GM12878 (cell line): Measurements from ENCODE around the gene INSC. TPM values are rescaled to one million over a fixed set of nuclear protein-coding genes. Genes with fewer than 3 reads are reported as not detected.

Experiments used
- ATAC-seq: fragments of 200-7000 bp; cut with Tn5 transposase; 3 replicates; pipeline ENCODE4 v1.9.1; 2020; ENCODE audit warnings: mild to moderate bottlenecking, moderate library complexity
- BruUV-seq: library from RNA; stranded (reverse); fragments of 400-500 nt; replicated peaks from 2 replicates; lab custom pipeline; 2021; lab: Mats Ljungman, UMichigan
- CTCF ChIA-PET: fragments of 300-600 bp; sonication (Branson Sonifier 250); formaldehyde crosslinking; extraction: SDS; loops from one replicate; lab custom pipeline; 2021; ENCODE audit warnings: inconsistent platforms; lab: Yijun Ruan, JAX
- POLR2A ChIA-PET: fragments of 350-600 bp; formaldehyde crosslinking; extraction: SDS; loops from one replicate; lab custom pipeline; 2021; ENCODE audit warnings: inconsistent platforms; lab: Charles Lee
- RAD21 ChIA-PET: fragments of 300-600 bp; sonication (Branson Sonifier 250); formaldehyde crosslinking; loops from one replicate; lab custom pipeline; 2023; ENCODE audit warnings: antibody characterized with exemption; ENCODE audit not compliant: unreplicated experiment; lab: Charles Lee
- SMC1A ChIA-PET: fragments of 300-600 bp; sonication (Branson Sonifier 250); formaldehyde crosslinking; loops from one replicate; lab custom pipeline; 2023; ENCODE audit not compliant: unreplicated experiment, uncharacterized antibody; lab: Charles Lee
- DNase-seq: peaks from one replicate; pipeline ENCODE4 v3.0.0-alpha.2; 2011; ENCODE audit warnings: low read depth, low spot score
- FAIRE-seq: peaks from 3 replicates; lab custom pipeline; 2011; peaks lifted over from hg19 to GRCh38; lab: Jason Lieb, UNC
- H2AFZ ChIP-seq: 2 replicates; pipeline ENCODE4 v1.6.0; 2011; ENCODE audit warnings: low read depth, low read length, control low read depth; ENCODE audit not compliant: control insufficient read depth
- H3K27ac ChIP-seq: 2 replicates; pipeline ENCODE4 v1.5.1; 2011; ENCODE audit warnings: control low read depth; ENCODE audit not compliant: control insufficient read depth, insufficient read depth
- H3K27me3 ChIP-seq, 2 experiments: replicated peaks in 1 of 2; 2 replicates each; pipeline versions ENCODE4 v1.6.0 to v1.6.1; 2011; ENCODE audit warnings: low read length in 1 of 2; ENCODE audit not compliant: control insufficient read depth in 2 of 2, insufficient read depth in 2 of 2
- H3K36me3 ChIP-seq, 2 experiments: 2 replicates each; pipeline ENCODE4 v1.5.1; 2011; ENCODE audit warnings: low read length in 1 of 2; ENCODE audit not compliant: control insufficient read depth in 2 of 2, insufficient read depth in 2 of 2
- H3K4me1 ChIP-seq: 2 replicates; pipeline ENCODE4 v1.6.1; 2011; ENCODE audit warnings: mild to moderate bottlenecking, low read length, moderate library complexity, mixed read lengths; ENCODE audit not compliant: control insufficient read depth, insufficient read depth
- H3K4me2 ChIP-seq: 2 replicates; pipeline ENCODE4 v1.6.0; 2011; ENCODE audit warnings: control low read depth; ENCODE audit not compliant: control insufficient read depth, insufficient read depth
- H3K4me3 ChIP-seq: fragments of 200-600 bp; sonication (generic); 2 replicates; pipeline ENCODE4 v1.5.1; 2016
- H3K79me2 ChIP-seq: 2 replicates; pipeline ENCODE4 v1.6.0; 2011; ENCODE audit warnings: low read length; ENCODE audit not compliant: control insufficient read depth, insufficient read depth
- H3K9ac ChIP-seq: 2 replicates; pipeline ENCODE4 v1.8.0; 2011; ENCODE audit warnings: low read length, control low read depth, mixed read lengths; ENCODE audit not compliant: control insufficient read depth, insufficient read depth
- H3K9me3 ChIP-seq: replicated peaks from 3 replicates; pipeline ENCODE4 v1.5.1; 2011; ENCODE audit warnings: mild to moderate bottlenecking, low read length; ENCODE audit not compliant: control insufficient read depth, insufficient read depth
- H4K20me1 ChIP-seq: 2 replicates; pipeline ENCODE4 v1.6.0; 2011; ENCODE audit not compliant: control insufficient read depth, insufficient read depth
- CHD2 ChIP-seq: IDR thresholded peaks from 2 replicates; pipeline ENCODE4 v1.6.1; 2011; ENCODE audit warnings: low read depth, low read length, improper control_type of control experiment, borderline replicate concordance
- CREB1 ChIP-seq: IDR thresholded peaks from 2 replicates; pipeline ENCODE4 v1.6.1; 2012; ENCODE audit warnings: low read depth, mild to moderate bottlenecking, inconsistent platforms
- EED ChIP-seq: sonication (generic); IDR thresholded peaks from 2 replicates; pipeline ENCODE4 v1.6.1; 2016; ENCODE audit warnings: antibody characterized with exemption, low read depth
- FOS ChIP-seq: IDR thresholded peaks from 3 replicates; pipeline ENCODE4 v1.6.1; 2011; ENCODE audit warnings: borderline replicate concordance; ENCODE audit not compliant: insufficient read length; ENCODE audit errors: extremely low read depth
- MLLT1 ChIP-seq: fragments of 450-650 bp; IDR thresholded peaks from 2 replicates; pipeline ENCODE4 v1.6.1; 2016; ENCODE audit warnings: mild to moderate bottlenecking
- NFYB ChIP-seq: IDR thresholded peaks from 2 replicates; pipeline ENCODE4 v1.6.1; 2011; ENCODE audit warnings: low read depth, mild to moderate bottlenecking, low read length, improper control_type of control experiment, moderate library complexity; ENCODE audit not compliant: insufficient read depth
- POLR2AphosphoS5 ChIP-seq: IDR thresholded peaks from 2 replicates; pipeline ENCODE4 v1.6.1; 2011; ENCODE audit warnings: mild to moderate bottlenecking, low read length, inconsistent platforms
- RBBP5 ChIP-seq: fragments of 200-600 bp; sonication (generic); conservative IDR thresholded peaks from 2 replicates; pipeline ENCODE4 v1.6.1; 2016
- WRNIP1 ChIP-seq: IDR thresholded peaks from 2 replicates; pipeline ENCODE4 v1.6.1; 2011; ENCODE audit warnings: low read depth, low read length, improper control_type of control experiment, borderline replicate concordance
- ZNF592 ChIP-seq: fragments of 450-650 bp; IDR thresholded peaks from 2 replicates; pipeline ENCODE4 v1.6.1; 2017; ENCODE audit warnings: mild to moderate bottlenecking, moderate library complexity
- WGBS: methylation state at CpG from one replicate; pipeline ENCODE4 v1.1.6; 2016; ENCODE audit warnings: low lambda C conversion rate; ENCODE audit not compliant: insufficient replicate concordance, insufficient coverage; ENCODE audit errors: missing lambda C conversion rate; 5-methylcytosine and 5-hydroxymethylcytosine counted together
- in situ Hi-C: fragments of 300-500 bp; cut with MboI; formaldehyde crosslinking; loops from 9 replicates; pipeline ENCODE4 v1.14.3; 2018; ENCODE audit warnings: mixed read lengths
- intact Hi-C: fragments of 100-400 bp; cut with micrococcal nuclease; formaldehyde crosslinking; loops from one replicate; pipeline ENCODE4 v1.14.2; 2022; ENCODE audit not compliant: unreplicated experiment
- polyA plus RNA-seq, 11 experiments: library from polyadenylated mRNA; depleted of rRNA in 4 of 11; unstranded in 6 of 11; stranded (reverse) in 5 of 11; fragments of >200 nt; fragmentation: Nextera tagmentation in 4 of 11; fragmentation: Illumina TruSeq in 1 of 11; extraction: Ambion mirVana in 4 of 11; extraction: Trizol in 1 of 11; gene quantifications; 1 replicate in 1 of 11; 2 replicates in 10 of 11; pipeline versions ENCODE4 v1.2.1 to v1.2.3, GENCODE V29; 2011 to 2016; ENCODE audit warnings: inconsistent platforms in 2 of 11, missing spikeins in 2 of 11, low read depth in 1 of 11
- total RNA-seq, 4 experiments: library from RNA; depleted of rRNA in 3 of 4; stranded (reverse); fragments of >200 nt in 3 of 4; fragmentation: Illumina TruSeq in 1 of 4; extraction: Trizol in 1 of 4; gene quantifications; 2 replicates each; pipeline versions ENCODE4 v1.2.1 to v1.2.3, GENCODE V29; 2013 to 2021

The INSC gene
- total and polyA plus RNA-seq, 10 of the 15 experiments (the other 5 are each of a cell fraction or from before 2014, with no cell fraction given): 0.13 to 0.33 TPM; not detected in 8

GRCh38 chr11:15095736-15096228, 18.9 kb upstream of the INSC start:
- no peak for DNase-seq
- RAD21 ChIA-PET: no interaction called here
- H3K79me2 ChIP-seq: no peaks in the 10 kb centered on the region
- no peak overlapping the region for H3K9ac ChIP-seq
- intact Hi-C loops: no loop called here
- no peak for TF ChIP-seq FOS
- TF ChIP-seq POLR2AphosphoS5: no peak
- no peak for TF ChIP-seq MLLT1
- TF ChIP-seq CHD2: no peak
- TF ChIP-seq EED: no peak
- TF ChIP-seq ZNF592: no peak
- TF ChIP-seq NFYB: no peak
- TF ChIP-seq RBBP5: no peak
- TF ChIP-seq CREB1: no peak
- no peak for TF ChIP-seq WRNIP1
- TF ChIP-seq, all 136 proteins: peak for 0
- ChIA-PET SMC1A (no interaction called here), CTCF (interaction anchor here (1.1 to 1.2 kb wide), 2 partner anchors 22 to 64 kb away, joined by 3 to 6 read pairs; no protein-coding TSS in a partner anchor), POLR2A (no interaction called here)
- Histone ChIP-seq H3K4me2 (no peak overlapping the region), H3K9me3 (no peaks in the 10 kb centered on the region), H3K4me1 (no peaks in the 10 kb centered on the region), H3K4me3 (no peak overlapping the region), H4K20me1 (no peaks in the 10 kb centered on the region), H3K27ac (no peak overlapping the region), H3K36me3 (no peaks in the 10 kb centered on the region), H2AFZ (no peak overlapping the region), H3K27me3 (no peaks in the 10 kb centered on the region)
- in situ Hi-C loops: no loop called here
- BruUV-seq: no TSS peak
- ATAC-seq: no peak
- FAIRE-seq: no peak
- WGBS: 17% methylated on average over 2 of the region's 2 CpGs
